NCI-H82 (cell line): ENCODE results near the gene SLC16A13.
A peak's percentile ranks its signal among the peaks of the same experiment; 100 is the strongest.
"Not testable (repeated sequence)": the region's sequence is repeated elsewhere in the genome, so short reads cannot be mapped to it uniquely, and the experiment has no call there.

Experiments
- DNase-seq: peaks from one replicate; lab custom pipeline; 2025; lab: John Stamatoyannopoulos, UW

The SLC16A13 gene

GRCh38 chr17:7064261-7064660 is 28.4 kb downstream of the SLC16A13 start:
- DNase-seq = no peak

- no peak for DNase-seq
Measured at GRCh38 chr17:7067198-7067597, 31.4 kb downstream of the SLC16A13 start.

- DNase-seq = no peak
Measured at GRCh38 chr17:7068268-7068667, 32.5 kb downstream of the SLC16A13 start.

- DNase-seq = no peak
Measured at GRCh38 chr17:7070712-7071111, 34.9 kb downstream of the SLC16A13 start.

- no peak for DNase-seq
Measured at GRCh38 chr17:7072406-7072805, 36.6 kb downstream of the SLC16A13 start.

- no peak for DNase-seq
Measured at GRCh38 chr17:7074931-7075330, 39.1 kb downstream of the SLC16A13 start.

GRCh38 chr17:7077911-7078546 is 42.2 kb downstream of the SLC16A13 start:
- DNase-seq = no peak

GRCh38 chr17:7078711-7079110 is 42.9 kb downstream of the SLC16A13 start:
- no peak for DNase-seq

- no peak for DNase-seq
Measured at GRCh38 chr17:7079581-7080455, 44.0 kb downstream of the SLC16A13 start, which contains the start of gene CLEC10A. CLEC10A (minus strand) TSS chr17:7080251; CDS start chr17:7078812, 1,439 bp downstream.

GRCh38 chr17:7080456-7081041 is 44.7 kb downstream of the SLC16A13 start:
- DNase-seq = no peak

- no peak for DNase-seq
Measured at GRCh38 chr17:7081341-7082062, 45.7 kb downstream of the SLC16A13 start.

- no peak for DNase-seq
Measured at GRCh38 chr17:7083592-7083991, 47.8 kb downstream of the SLC16A13 start.

GRCh38 chr17:7084088-7084487 is 48.3 kb downstream of the SLC16A13 start:
- no peak for DNase-seq

- DNase-seq = peak; percentile 77
Measured at GRCh38 chr17:7088442-7088841, 52.6 kb downstream of the SLC16A13 start.

- not testable (repeated sequence) for DNase-seq
Measured at GRCh38 chr17:7089570-7089969, 53.8 kb downstream of the SLC16A13 start.
